ENCODE data around the gene MRPL49. TPM values are rescaled to one million over a fixed set of nuclear protein-coding genes. Genes with fewer than 3 reads are reported as not detected.

Gene MRPL49
- total RNA-seq, 1 experiment from 2014 or later: 73.4 TPM

DNA sequence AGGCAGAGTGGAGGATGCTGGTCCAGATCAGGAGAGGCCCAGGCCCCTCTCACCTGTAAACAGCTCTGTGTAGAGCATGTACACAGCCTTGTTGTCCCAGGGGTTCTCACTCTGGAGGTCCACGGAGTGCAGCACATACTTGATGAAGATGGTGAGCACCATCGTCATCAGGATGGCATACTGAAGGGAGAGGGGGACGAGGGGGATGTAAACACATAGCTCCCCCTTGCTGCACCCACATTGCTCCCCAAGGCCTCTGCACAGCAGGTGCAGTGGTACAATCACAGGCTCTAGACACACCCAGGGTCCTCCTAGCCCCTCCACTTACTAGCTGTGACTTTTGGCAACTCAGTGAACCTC is 9.3 kb downstream of the MRPL49 start:
- peaks cover 17 to 22% of the 10 kb centered on the region in 2 experiments for H3K4me1 Mint-ChIP-seq
- H3T11ph ChIP-seq (ENCODE audit: low read length): no peak overlapping the region
- no peak overlapping the region for H4K91ac ChIP-seq (ENCODE audit: insufficient read length, low read depth, low read length)
- H4K20me1 ChIP-seq (ENCODE audit: control insufficient read depth, insufficient read depth, insufficient read length): no peaks in the 10 kb centered on the region
- no peaks in the 10 kb centered on the region for H3K79me1 ChIP-seq (ENCODE audit: insufficient read depth, low read depth, low read length, poor library complexity, severe bottlenecking)
- no peak overlapping the region for H2BK20ac ChIP-seq (ENCODE audit: low read depth, low read length, poor library complexity, severe bottlenecking)
- no peaks in the 10 kb centered on the region for H3K79me2 ChIP-seq (ENCODE audit: insufficient read depth, low read length)
- DNase-seq: no peak
- H3K18ac ChIP-seq (ENCODE audit: insufficient read length, low read depth, low read length): no peak overlapping the region
- no peak overlapping the region for H3K4me3 Mint-ChIP-seq
- no peaks in the 10 kb centered on the region for H3K4me1 ChIP-seq (ENCODE audit: insufficient read depth, low read length)
- no peak overlapping the region for H3K9ac ChIP-seq (ENCODE audit: extremely low read depth, insufficient read length, low read length)
- H3K9me3 Mint-ChIP-seq: no peaks in the 10 kb centered on the region; a peak in 1 of 5 replicates
- H3K27me3 ChIP-seq (ENCODE audit: insufficient read depth, low read length): no peaks in the 10 kb centered on the region
- peaks cover 14% of the 10 kb centered on the region for H3K23me2 ChIP-seq (ENCODE audit: insufficient read length, low read depth, low read length, poor library complexity, severe bottlenecking)
- no CpG with 5 or more reads among the region's 3 CpGs for WGBS (ENCODE audit: extremely low coverage, insufficient read length, low lambda C conversion rate)
- H2BK5ac ChIP-seq (ENCODE audit: insufficient read length, low read length): no peak overlapping the region
- no peak overlapping the region for H3K27ac ChIP-seq (ENCODE audit: insufficient read length, low read depth, low read length)
- TF ChIP-seq, protein P1, sequence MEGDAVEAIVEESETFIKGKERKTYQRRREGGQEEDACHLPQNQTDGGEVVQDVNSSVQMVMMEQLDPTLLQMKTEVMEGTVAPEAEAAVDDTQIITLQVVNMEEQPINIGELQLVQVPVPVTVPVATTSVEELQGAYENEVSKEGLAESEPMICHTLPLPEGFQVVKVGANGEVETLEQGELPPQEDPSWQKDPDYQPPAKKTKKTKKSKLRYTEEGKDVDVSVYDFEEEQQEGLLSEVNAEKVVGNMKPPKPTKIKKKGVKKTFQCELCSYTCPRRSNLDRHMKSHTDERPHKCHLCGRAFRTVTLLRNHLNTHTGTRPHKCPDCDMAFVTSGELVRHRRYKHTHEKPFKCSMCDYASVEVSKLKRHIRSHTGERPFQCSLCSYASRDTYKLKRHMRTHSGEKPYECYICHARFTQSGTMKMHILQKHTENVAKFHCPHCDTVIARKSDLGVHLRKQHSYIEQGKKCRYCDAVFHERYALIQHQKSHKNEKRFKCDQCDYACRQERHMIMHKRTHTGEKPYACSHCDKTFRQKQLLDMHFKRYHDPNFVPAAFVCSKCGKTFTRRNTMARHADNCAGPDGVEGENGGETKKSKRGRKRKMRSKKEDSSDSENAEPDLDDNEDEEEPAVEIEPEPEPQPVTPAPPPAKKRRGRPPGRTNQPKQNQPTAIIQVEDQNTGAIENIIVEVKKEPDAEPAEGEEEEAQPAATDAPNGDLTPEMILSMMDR (conservative IDR thresholded peaks at IDR 0.05): no peak
- no peak overlapping the region for H2AK5ac ChIP-seq (ENCODE audit: insufficient read length, low read length)
- H3K23ac ChIP-seq (ENCODE audit: insufficient read length, low read depth, low read length): no peak overlapping the region
- H3K56ac ChIP-seq (ENCODE audit: insufficient read length, low read depth, low read length): no peak overlapping the region
- no peak overlapping the region for H2BK15ac ChIP-seq (ENCODE audit: low read depth, low read length)
- no peak overlapping the region for H3K4ac ChIP-seq (ENCODE audit: low read depth, low read length)
- no peak overlapping the region for H2BK12ac ChIP-seq (ENCODE audit: insufficient read length, low read depth, low read length)
- H3K9me3 ChIP-seq (ENCODE audit: control insufficient read depth, low read depth, low read length): no peaks in the 10 kb centered on the region
- no peaks in the 10 kb centered on the region for H3K27me3 Mint-ChIP-seq (ENCODE audit: low read depth)
- H3K36me3 Mint-ChIP-seq (ENCODE audit: insufficient read depth in 1 of 3, low read depth in 3 of 3): peaks cover 8 to 46% (median 42%) of the 10 kb centered on the region in 3 experiments; a peak in 6 of 7 replicates
- no peak overlapping the region for H3K14ac ChIP-seq (ENCODE audit: insufficient read depth, low read length)
- no peak overlapping the region for H4K8ac ChIP-seq (replicated peaks; ENCODE audit: insufficient read length, low read depth, low read length)
- no peak overlapping the region for H2AFZ ChIP-seq (ENCODE audit: low read length)
- no peak overlapping the region; a peak in 2 of 7 replicates for H3K27ac Mint-ChIP-seq
- no peak overlapping the region for H4K5ac ChIP-seq (ENCODE audit: insufficient read length, low read depth, low read length)
- H3K4me2 ChIP-seq (ENCODE audit: insufficient read depth, insufficient read length, low read length): no peak overlapping the region
- no peak overlapping the region for H2BK120ac ChIP-seq (ENCODE audit: low read depth, low read length, poor library complexity, severe bottlenecking)
